Measurements from ENCODE around the gene PCGF3. TPM values are rescaled to one million over a fixed set of nuclear protein-coding genes. Genes with fewer than 3 reads are reported as not detected.

The PCGF3 gene
- total RNA-seq, 1 donor: 43.1 TPM

GRCh38 chr4:721261-722168 lies 15.9 kb downstream of the PCGF3 start:
- H3K4me3 ChIP-seq (ENCODE audit: insufficient read depth, low read length): no peak overlapping the region
- DNase-seq (ENCODE audit: insufficient read length, low spot score, missing footprints): peak; percentile 86

GRCh38 chr4:722169-722725 lies 16.6 kb downstream of the PCGF3 start:
- H3K27ac ChIP-seq (ENCODE audit: low read depth, low read length): no peak overlapping the region
- DNase-seq (ENCODE audit: insufficient read length, low spot score, missing footprints): no peak
- peaks cover 17% of the 10 kb centered on the region for H3K4me1 ChIP-seq (ENCODE audit: insufficient read depth, low read length)
- H3K9me3 ChIP-seq (ENCODE audit: low read depth, low read length): no peaks in the 10 kb centered on the region
- no peak overlapping the region for H3K4me3 ChIP-seq (ENCODE audit: insufficient read depth, low read length)
- no peak overlapping the region for H2AFZ ChIP-seq (ENCODE audit: low read length)
- no peak for TF ChIP-seq CTCF (IDR thresholded peaks at IDR 0.05; ENCODE audit: extremely low read depth, low read depth, low read length)
- peaks cover 3% of the 10 kb centered on the region for H3K36me3 ChIP-seq (ENCODE audit: insufficient read depth, low read length)
- no peaks in the 10 kb centered on the region for H3K27me3 ChIP-seq (ENCODE audit: insufficient read depth, low read length)
- H3K79me2 ChIP-seq (ENCODE audit: insufficient read depth, low read length): peaks cover 90% of the 10 kb centered on the region
- peaks cover 63% of the 10 kb centered on the region for H4K20me1 ChIP-seq (ENCODE audit: insufficient read depth, low read length)
- no peak overlapping the region for H3K4me2 ChIP-seq (ENCODE audit: insufficient read depth, low read length)

More at GRCh38 chr4:721261-722168, 15.9 kb downstream of the PCGF3 start:
- H3K4me1 ChIP-seq (ENCODE audit: insufficient read depth, low read length): peaks cover 10% of the 10 kb centered on the region
- no peak overlapping the region for H3K27ac ChIP-seq (ENCODE audit: low read depth, low read length)
- no peak for TF ChIP-seq CTCF (IDR thresholded peaks at IDR 0.05; ENCODE audit: extremely low read depth, low read depth, low read length)
- no peak overlapping the region for H3K4me2 ChIP-seq (ENCODE audit: insufficient read depth, low read length)
- peaks cover 3% of the 10 kb centered on the region for H3K36me3 ChIP-seq (ENCODE audit: insufficient read depth, low read length)
- peaks cover 60% of the 10 kb centered on the region for H4K20me1 ChIP-seq (ENCODE audit: insufficient read depth, low read length)
- H3K27me3 ChIP-seq (ENCODE audit: insufficient read depth, low read length): no peaks in the 10 kb centered on the region
- H2AFZ ChIP-seq (ENCODE audit: low read length): no peak overlapping the region
- peaks cover 90% of the 10 kb centered on the region for H3K79me2 ChIP-seq (ENCODE audit: insufficient read depth, low read length)
- no peaks in the 10 kb centered on the region for H3K9me3 ChIP-seq (ENCODE audit: low read depth, low read length)

- no peak overlapping the region for H3K4me3 ChIP-seq (ENCODE audit: insufficient read depth, low read length)
- H3K27me3 ChIP-seq (ENCODE audit: insufficient read depth, low read length): no peaks in the 10 kb centered on the region
- no peak for TF ChIP-seq CTCF (IDR thresholded peaks at IDR 0.05; ENCODE audit: extremely low read depth, low read depth, low read length)
- H3K27ac ChIP-seq (ENCODE audit: low read depth, low read length): no peak overlapping the region
- H3K9me3 ChIP-seq (ENCODE audit: low read depth, low read length): no peaks in the 10 kb centered on the region
- H3K36me3 ChIP-seq (ENCODE audit: insufficient read depth, low read length): peaks cover 3% of the 10 kb centered on the region
- no peak overlapping the region for H3K4me2 ChIP-seq (ENCODE audit: insufficient read depth, low read length)
- peaks cover 90% of the 10 kb centered on the region for H3K79me2 ChIP-seq (ENCODE audit: insufficient read depth, low read length)
- peaks cover 63% of the 10 kb centered on the region for H4K20me1 ChIP-seq (ENCODE audit: insufficient read depth, low read length)
- peaks cover 24% of the 10 kb centered on the region for H3K4me1 ChIP-seq (ENCODE audit: insufficient read depth, low read length)
- H2AFZ ChIP-seq (ENCODE audit: low read length): no peak overlapping the region
- no peak for DNase-seq (ENCODE audit: insufficient read length, low spot score, missing footprints)
Observed at GRCh38 chr4:722851-723360, 17.3 kb downstream of the PCGF3 start.

Measured in osteoblast (primary cell).